NCI-H526 treated with DMSO at 0.1 percent for 48 hours (cell line): ENCODE results near the gene ANKRD11.
"Not testable (repeated sequence)": the region's sequence is repeated elsewhere in the genome, so short reads cannot be mapped to it uniquely, and the experiment has no call there.

ENCODE experiments used
- DNase-seq: peaks from one replicate; lab custom pipeline; 2025; lab: John Stamatoyannopoulos, UW

The ANKRD11 gene

GRCh38 chr16:89264800-89265550, 225.4 kb downstream of the ANKRD11 start:
- no peak for DNase-seq

GRCh38 chr16:89261691-89262563, 228.4 kb downstream of the ANKRD11 start:
- DNase-seq: no peak

DNA sequence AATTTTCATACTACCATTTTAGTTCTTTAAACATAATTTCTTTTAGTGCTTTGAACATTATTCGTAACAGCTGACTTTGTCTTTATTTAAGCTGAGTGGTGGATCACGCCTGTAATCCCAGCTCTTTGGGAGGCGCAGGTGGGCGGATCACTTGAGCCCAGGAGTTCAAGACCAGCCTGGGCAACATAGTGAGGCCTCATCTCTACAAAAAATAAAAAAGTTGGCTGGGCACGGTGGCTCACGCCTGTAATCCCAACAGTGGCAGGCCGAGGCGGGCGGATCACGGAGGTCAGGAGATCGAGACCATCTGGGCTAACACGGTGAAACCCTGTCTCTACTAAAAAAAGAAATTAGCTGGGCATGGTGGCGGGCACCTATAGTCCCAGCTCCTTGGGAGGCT, 230.5 kb downstream of the ANKRD11 start:
- DNase-seq: not testable (repeated sequence)

DNA sequence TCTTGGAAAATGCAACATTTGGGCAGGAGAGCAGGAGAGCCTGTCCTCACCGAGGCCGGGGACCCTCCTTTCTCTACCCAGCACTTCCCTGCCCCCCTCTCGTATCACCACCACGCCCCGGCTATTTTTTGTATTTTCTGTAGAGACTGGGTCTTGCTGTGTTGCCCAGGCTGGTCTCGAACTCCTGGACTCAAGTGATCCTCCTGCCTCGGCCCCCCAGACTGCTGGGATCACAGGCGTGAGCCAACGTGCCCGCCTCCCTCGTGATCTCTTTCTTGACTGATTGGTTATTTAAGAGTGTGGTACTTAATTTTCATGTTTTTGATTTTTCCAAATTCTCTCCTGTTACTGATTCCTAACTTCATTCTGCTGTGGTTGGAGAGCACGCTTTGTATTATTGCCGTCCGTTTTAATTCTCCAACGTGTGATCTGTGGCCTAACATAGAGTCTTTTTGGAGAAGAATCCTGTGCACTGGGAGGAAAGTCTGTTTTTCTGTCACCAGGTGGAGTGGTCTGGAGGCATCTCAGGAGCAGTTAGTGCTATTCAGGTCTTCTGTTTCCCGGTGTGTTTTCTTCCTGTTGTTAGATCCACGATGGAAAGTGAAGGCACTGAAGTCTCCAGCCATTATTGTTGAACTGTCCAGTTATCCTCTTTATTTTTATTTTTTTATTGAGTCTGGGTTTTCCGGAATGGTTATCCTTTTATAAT, 232.4 kb downstream of the ANKRD11 start:
- no peak for DNase-seq

DNA sequence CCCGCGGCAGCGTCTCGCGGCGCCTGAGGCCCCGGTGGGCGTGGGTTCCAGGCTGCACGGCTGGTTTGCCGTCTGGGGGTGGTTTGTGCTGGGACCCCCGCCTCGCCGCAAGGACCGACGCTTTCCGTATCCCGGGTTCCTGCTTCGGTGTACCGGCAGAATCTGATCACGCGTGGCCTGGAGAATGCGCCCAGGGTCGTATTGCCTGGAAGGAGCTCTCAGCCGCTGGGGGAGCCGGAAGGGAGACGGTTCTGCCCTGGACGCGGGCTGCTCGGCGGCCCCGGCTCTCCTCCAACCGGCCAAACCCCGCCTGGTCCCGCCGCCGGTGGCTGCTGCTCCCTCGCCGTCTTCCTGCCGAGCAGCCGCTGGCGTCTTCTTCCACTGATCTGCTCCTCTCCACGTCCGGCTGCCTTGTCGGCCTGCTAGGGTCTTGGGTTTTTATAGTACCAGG, 233.1 kb downstream of the ANKRD11 start:
- DNase-seq: no peak

- DNase-seq: no peak
Measured at GRCh38 chr16:89256651-89257254, 233.6 kb downstream of the ANKRD11 start.

DNA sequence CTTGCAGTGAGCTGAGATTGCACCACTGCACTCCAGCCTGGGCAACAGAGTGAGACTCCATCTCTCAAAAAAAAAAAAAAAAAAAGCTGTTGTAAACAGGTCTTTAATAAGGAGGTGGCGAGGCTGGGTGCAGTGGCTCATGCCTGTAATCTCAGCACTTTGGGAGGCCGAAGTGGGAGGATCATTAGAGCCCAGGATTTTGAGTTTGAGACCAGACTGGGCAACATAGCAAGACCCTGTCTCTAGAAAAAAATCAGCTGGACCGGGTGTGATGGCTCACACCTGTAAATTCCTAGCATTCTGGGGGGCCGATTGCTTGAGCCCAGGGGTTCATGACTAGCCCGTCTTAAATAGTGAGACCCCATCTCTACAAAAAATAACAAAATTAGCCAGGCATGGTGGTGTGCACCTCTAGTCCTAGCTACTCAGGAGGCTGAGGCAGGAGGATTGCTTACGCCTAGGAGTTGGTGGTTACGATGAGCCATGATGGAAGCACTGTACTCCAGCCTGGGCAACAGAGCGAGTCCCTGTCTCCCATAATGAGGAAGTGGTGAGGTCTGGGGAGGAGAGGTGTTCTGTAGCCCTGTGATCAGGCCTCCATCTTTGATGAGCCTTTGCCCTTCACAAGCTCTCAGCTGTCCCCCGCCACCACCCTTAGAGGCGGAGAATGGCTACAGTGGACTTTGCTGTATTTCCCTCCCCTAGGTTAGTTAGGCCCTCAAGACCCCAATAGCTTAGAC, 236.6 kb downstream of the ANKRD11 start:
- DNase-seq: no peak

DNA sequence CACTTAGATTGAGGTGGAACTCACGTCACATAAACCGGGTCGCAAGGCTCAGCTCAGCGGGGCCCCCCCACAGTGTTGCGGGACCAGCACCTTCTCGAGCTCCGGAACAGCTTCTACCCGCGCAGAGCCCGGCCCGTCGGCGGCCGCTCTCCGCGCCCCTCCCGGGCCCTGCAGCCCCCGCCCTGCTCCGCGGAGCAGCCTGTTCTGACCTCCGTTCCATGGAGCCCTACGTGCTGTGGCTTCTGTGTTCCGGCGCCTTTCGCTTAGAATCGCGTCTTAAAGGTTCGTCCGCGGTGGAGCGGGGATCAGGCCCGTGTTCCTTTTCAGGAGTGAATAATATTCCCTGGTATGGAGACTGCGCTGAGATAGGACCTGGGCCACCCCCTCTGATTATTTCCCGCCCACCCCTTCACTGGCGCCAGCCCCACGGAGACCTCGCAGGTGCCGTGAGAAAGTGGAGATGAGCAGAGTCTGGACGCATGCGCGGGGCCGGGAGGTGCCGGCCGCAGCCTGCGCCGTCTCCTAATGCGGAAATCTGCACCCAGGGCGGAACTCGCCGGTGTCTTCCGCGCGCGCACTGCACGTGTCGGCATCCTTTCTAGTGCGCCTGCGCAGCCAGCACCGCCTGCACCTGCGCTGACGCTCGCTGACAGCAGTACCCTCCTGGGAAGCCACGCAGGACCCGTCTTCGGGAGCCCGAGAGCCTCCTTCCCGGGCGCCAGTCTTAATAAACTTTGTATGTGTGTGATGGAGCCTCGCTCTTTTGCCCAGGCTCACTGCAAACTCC, 242.0 kb downstream of the ANKRD11 start:
- DNase-seq: no peak

GRCh38 chr16:89247734-89248075, 242.7 kb downstream of the ANKRD11 start:
- DNase-seq: not testable (repeated sequence)

- peak; percentile 73 for DNase-seq
Measured at GRCh38 chr16:89246903-89247733, 243.2 kb downstream of the ANKRD11 start.

- no peak for DNase-seq
Measured at GRCh38 chr16:89246383-89246902, 243.9 kb downstream of the ANKRD11 start.

- DNase-seq: no peak
Measured at GRCh38 chr16:89244754-89245153, 245.6 kb downstream of the ANKRD11 start.

- not testable (repeated sequence) for DNase-seq
Measured at GRCh38 chr16:89244264-89244663, 246.1 kb downstream of the ANKRD11 start.

- no peak for DNase-seq
Measured at GRCh38 chr16:89243664-89244063, 246.7 kb downstream of the ANKRD11 start.

- no peak for DNase-seq
Measured at GRCh38 chr16:89242795-89243200, 247.6 kb downstream of the ANKRD11 start.

DNA sequence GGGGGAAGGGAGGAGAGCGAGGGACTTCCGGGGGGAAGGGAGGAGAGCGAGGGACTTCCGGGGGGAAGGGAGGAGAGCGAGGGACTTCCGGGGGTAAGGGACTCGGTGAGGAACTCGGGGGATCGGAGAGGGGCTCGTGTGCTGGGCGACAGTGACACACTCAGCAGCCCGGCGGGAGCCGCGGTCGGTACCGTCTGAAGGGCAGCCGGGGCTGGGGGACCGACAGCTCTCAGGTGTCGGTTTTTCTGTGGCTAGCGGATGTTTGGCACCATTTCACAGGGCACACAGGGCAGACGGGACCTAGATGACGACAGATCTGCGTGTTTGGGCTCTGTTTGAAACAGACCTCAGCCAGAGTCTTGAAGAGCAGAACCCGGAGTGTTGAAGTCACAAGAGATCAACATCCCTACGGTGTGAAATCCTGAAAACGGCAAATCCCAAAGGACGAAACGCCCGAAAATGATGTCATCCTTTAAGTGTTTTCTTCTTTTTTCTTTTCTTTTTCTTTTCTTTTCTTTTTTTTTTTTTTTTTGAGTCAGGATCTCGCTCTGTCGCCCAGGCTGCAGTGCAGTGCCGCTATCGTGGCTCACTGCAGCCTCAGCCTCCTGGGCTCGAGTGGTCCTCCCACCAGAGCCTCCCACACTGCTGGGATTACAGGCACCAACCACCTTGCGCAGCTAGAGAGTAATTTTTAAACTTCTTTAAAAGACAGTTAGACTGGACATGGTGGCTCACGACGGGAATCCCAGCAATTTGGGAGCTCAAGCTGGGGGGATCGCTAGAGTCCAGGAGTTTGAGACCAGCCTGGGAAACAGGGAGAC, 249.0 kb downstream of the ANKRD11 start:
- DNase-seq: no peak

GRCh38 chr16:89237733-89238132, 252.6 kb downstream of the ANKRD11 start:
- no peak for DNase-seq

DNA sequence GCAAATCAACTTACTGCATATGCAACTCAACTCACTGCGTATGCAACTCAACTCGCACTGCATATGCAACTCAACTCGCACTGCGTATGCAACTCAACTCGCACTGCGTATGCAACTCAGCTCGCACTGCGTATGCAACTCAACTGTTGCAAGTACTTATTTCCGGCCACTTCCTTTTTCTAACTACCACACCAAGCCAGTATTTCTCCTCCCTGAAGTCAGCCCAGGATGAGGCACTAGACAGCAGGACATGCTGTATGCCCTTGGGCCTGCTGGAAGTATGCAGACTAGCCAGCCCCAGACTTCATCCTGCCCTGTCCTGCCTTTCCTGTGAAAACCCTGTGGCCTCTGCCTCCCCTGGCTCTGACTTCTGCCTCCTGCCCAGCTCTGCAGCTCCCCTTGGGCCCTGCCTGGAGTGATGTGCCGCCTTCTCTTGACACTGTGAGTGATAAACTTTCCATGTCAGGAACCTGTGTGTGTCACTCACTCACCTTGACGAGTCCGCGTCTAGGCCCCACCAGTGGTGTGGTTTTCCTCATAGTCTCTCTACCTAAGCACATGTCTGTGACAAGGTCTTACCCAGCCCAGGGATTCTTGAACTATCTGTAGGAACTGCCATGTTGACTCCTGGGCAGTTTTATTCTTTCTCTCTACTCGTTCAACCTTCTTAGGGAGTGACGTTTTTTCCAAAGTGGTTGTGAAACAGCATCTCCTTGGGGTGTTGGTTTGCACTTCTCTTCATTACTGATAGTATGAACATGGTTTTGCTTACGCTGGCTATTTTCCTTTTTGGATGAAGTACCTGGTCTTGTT, 256.5 kb downstream of the ANKRD11 start:
- DNase-seq: no peak
